ENCODE data around the gene STAB2. TPM values are rescaled to one million over a fixed set of nuclear protein-coding genes. Genes with fewer than 3 reads are reported as not detected.

Gene STAB2
- total RNA-seq, 1 donor from 2014 or later = not detected

DNA sequence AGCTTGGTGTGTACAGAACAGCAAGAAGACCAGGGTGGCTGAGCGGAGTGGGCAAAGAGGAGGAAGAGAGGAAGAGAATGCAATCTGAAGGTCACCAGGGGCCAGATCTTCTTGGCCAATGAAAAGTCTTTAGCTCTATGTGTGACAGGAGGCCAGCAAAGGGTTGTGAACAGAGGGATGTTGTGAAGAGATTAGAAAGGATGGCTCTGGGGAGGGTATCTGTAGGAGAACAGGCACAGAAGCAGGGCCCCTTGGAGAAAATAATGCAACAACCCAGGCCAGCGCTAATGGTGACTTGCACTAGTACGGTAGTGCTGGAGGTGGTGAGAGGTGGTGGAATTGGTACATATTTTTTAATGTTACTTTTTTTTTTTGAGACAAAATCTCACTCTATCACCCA, 156.7 kb downstream of the STAB2 start:
- no peak overlapping the region for H3K27ac Mint-ChIP-seq (ENCODE audit: unreplicated experiment)
- DNase-seq (ENCODE audit: low spot score) = no peak
- H3K9me3 Mint-ChIP-seq (ENCODE audit: low read depth) = no peaks in the 10 kb centered on the region
- H3K4me1 Mint-ChIP-seq (ENCODE audit: low read depth) = no peaks in the 10 kb centered on the region
- peaks cover 4% of the 10 kb centered on the region for H3K27me3 Mint-ChIP-seq (ENCODE audit: low read depth)
- no peak overlapping the region for H3K4me3 Mint-ChIP-seq (ENCODE audit: unreplicated experiment)
- TF ChIP-seq, protein P1, sequence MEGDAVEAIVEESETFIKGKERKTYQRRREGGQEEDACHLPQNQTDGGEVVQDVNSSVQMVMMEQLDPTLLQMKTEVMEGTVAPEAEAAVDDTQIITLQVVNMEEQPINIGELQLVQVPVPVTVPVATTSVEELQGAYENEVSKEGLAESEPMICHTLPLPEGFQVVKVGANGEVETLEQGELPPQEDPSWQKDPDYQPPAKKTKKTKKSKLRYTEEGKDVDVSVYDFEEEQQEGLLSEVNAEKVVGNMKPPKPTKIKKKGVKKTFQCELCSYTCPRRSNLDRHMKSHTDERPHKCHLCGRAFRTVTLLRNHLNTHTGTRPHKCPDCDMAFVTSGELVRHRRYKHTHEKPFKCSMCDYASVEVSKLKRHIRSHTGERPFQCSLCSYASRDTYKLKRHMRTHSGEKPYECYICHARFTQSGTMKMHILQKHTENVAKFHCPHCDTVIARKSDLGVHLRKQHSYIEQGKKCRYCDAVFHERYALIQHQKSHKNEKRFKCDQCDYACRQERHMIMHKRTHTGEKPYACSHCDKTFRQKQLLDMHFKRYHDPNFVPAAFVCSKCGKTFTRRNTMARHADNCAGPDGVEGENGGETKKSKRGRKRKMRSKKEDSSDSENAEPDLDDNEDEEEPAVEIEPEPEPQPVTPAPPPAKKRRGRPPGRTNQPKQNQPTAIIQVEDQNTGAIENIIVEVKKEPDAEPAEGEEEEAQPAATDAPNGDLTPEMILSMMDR (IDR thresholded peaks at IDR 0.05) = no peak
- H3K36me3 Mint-ChIP-seq (ENCODE audit: low read depth) = no peaks in the 10 kb centered on the region

DNA sequence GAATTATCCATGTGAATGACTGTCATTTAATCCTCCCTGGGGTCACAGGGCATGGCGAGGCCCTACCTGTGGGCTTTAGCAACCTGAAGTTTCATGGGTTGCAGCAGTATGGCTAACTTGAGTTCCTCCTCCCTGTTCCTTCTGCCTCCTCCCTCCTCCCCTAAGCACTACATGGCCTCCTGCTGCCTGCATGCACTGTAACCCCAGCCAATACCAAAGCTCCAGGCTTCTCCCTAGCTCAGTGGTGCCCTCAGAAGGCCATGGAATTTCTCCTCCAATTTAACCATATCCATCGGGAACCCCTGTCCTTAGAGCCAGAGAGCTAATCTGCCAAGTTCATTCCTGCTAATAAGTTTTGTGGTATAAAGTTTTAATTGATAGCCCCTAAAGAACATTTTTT, 158.9 kb downstream of the STAB2 start:
- DNase-seq (ENCODE audit: low spot score) = no peak

DNA sequence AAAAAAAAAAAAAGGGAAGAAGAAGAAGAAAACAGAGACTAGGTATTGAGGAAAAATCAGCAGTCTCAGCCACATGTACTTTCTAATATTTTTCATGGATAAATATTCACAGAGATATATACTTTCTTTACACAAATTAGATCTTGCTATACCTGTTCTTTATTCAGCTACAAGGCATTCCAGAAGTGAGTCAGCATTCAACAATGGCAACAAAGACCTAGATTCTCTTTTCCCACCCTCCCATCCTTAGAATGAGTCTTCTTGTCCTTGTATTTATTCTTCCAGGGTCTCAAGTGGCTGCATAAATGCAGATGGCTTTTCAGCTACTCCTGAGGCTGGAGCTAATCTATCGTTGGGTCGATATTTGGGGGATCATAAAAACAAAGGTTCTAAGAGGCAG, 160.9 kb downstream of the STAB2 start:
- DNase-seq (ENCODE audit: low spot score) = no peak
- Mint-ChIP-seq H3K36me3 (ENCODE audit: low read depth) (no peaks in the 10 kb centered on the region), H3K9me3 (ENCODE audit: low read depth) (no peaks in the 10 kb centered on the region), H3K4me3 (ENCODE audit: unreplicated experiment) (no peak overlapping the region), H3K4me1 (ENCODE audit: low read depth) (peaks cover 3% of the 10 kb centered on the region), H3K27me3 (ENCODE audit: low read depth) (no peaks in the 10 kb centered on the region), H3K27ac (ENCODE audit: unreplicated experiment) (no peak overlapping the region)
- TF ChIP-seq, protein P1 (IDR thresholded peaks at IDR 0.05) = no peak

More for the DNA sequence above, 158.9 kb downstream of the STAB2 start:
- H3K36me3 Mint-ChIP-seq (ENCODE audit: low read depth) = no peaks in the 10 kb centered on the region
- TF ChIP-seq, protein P1 (IDR thresholded peaks at IDR 0.05) = no peak
- H3K27me3 Mint-ChIP-seq (ENCODE audit: low read depth) = peaks cover 4% of the 10 kb centered on the region
- H3K27ac Mint-ChIP-seq (ENCODE audit: unreplicated experiment) = no peak overlapping the region
- no peak overlapping the region for H3K4me3 Mint-ChIP-seq (ENCODE audit: unreplicated experiment)
- no peaks in the 10 kb centered on the region for H3K9me3 Mint-ChIP-seq (ENCODE audit: low read depth)
- no peaks in the 10 kb centered on the region for H3K4me1 Mint-ChIP-seq (ENCODE audit: low read depth)

DNA sequence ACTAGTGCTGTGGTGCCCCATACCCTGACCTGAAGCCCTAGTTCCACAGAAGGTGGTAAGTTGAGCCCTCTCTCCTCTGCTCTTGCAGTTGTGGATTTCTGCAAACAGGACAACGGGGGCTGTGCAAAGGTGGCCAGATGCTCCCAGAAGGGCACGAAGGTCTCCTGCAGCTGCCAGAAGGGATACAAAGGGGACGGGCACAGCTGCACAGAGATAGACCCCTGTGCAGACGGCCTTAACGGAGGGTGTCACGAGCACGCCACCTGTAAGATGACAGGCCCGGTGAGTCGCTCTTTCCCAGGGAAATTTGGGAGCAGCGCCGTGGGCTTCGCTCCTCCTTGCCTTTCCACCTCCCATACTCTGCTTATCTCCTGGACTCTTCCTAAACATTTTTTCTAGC, 161.8 kb downstream of the STAB2 start:
- Mint-ChIP-seq H3K27me3 (ENCODE audit: low read depth) (no peaks in the 10 kb centered on the region), H3K9me3 (ENCODE audit: low read depth) (no peaks in the 10 kb centered on the region), H3K27ac (ENCODE audit: unreplicated experiment) (no peak overlapping the region), H3K4me3 (ENCODE audit: unreplicated experiment) (no peak overlapping the region), H3K4me1 (ENCODE audit: low read depth) (peaks cover 3% of the 10 kb centered on the region), H3K36me3 (ENCODE audit: low read depth) (no peaks in the 10 kb centered on the region)
- TF ChIP-seq, protein P1 (IDR thresholded peaks at IDR 0.05) = no peak
- DNase-seq (ENCODE audit: low spot score) = no peak

DNA sequence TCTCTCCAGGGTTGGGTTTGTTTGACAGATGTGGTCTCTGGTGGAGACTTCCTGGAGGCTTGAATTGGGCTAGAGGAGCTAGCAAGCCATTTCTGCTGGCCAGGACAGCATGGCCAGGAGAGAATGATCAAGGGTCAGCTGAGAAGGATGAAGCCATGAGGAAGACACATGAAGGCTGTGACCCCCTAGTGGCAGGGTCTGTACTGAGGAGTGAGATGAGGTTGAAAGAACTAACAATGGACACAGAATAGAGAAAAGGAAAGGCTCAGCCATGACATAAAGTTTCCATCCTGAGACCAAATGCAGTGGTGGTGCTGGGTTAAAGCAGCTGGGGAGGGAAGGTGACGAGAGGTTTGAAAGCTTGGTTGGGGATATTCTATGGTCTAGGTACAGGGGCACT, 164.1 kb downstream of the STAB2 start:
- no peak for DNase-seq (ENCODE audit: low spot score)
- H3K36me3 Mint-ChIP-seq (ENCODE audit: low read depth) = peaks cover 5% of the 10 kb centered on the region
- H3K9me3 Mint-ChIP-seq (ENCODE audit: low read depth) = no peaks in the 10 kb centered on the region
- TF ChIP-seq, protein P1 (IDR thresholded peaks at IDR 0.05) = no peak
- H3K4me1 Mint-ChIP-seq (ENCODE audit: low read depth) = peaks cover 3% of the 10 kb centered on the region
- no peak overlapping the region for H3K4me3 Mint-ChIP-seq (ENCODE audit: unreplicated experiment)
- H3K27ac Mint-ChIP-seq (ENCODE audit: unreplicated experiment) = no peak overlapping the region
- H3K27me3 Mint-ChIP-seq (ENCODE audit: low read depth) = no peaks in the 10 kb centered on the region

Data from chondrocyte (in vitro differentiated cells).